Lower leg skin (tissue), 4 donors: Measurements from ENCODE around the gene POLR3K. TPM values are rescaled to one million over a fixed set of nuclear protein-coding genes. Genes with fewer than 3 reads are reported as not detected.

Experiments used
- DNase-seq, 2 donors: peaks; one replicate each; pipeline ENCODE4 v3.0.0-alpha.2; 2019; ENCODE audit warnings: low spot score in 2 of 2
- H3K4me3 ChIP-seq: fragments of 200-600 bp; sonication (generic); 2 replicates; pipeline ENCODE4 v1.5.1; 2017; ENCODE audit warnings: mild to moderate bottlenecking, low read depth; ENCODE audit not compliant: poor library complexity, severe bottlenecking
- CTCF ChIP-seq, 3 donors: fragments of 450-650 bp; IDR thresholded peaks; one replicate each; pipeline ENCODE4 v1.5.1; 2016; ENCODE audit warnings: antibody characterized with exemption in 3 of 3, mild to moderate bottlenecking in 3 of 3, moderate library complexity in 2 of 3
- POLR2A ChIP-seq, 2 donors: fragments of 450-650 bp; IDR thresholded peaks; one replicate each; pipeline ENCODE4 v1.6.1; 2016 to 2017; ENCODE audit warnings: antibody characterized with exemption in 2 of 2, mild to moderate bottlenecking in 1 of 2, moderate library complexity in 1 of 2
- WGBS, 2 donors: methylation state at CpG; one replicate each; pipeline ENCODE4 v1.1.5; 2018; 5-methylcytosine and 5-hydroxymethylcytosine counted together
- intact Hi-C: fragments of 100-400 bp; cut with DNase I; formaldehyde crosslinking; loops from one replicate; pipeline ENCODE4 v1.15.0; 2023; ENCODE audit warnings: low total_unique reads
- total RNA-seq, 4 donors: library from RNA; depleted of rRNA; stranded (reverse); fragments of >200 nt; gene quantifications; one replicate each; pipeline ENCODE4 v1.1.0, GENCODE V29; 2016

The POLR3K gene
- total RNA-seq, 4 donors from 2014 or later = 1.1 to 6.0 (median 3.0) TPM

DNA sequence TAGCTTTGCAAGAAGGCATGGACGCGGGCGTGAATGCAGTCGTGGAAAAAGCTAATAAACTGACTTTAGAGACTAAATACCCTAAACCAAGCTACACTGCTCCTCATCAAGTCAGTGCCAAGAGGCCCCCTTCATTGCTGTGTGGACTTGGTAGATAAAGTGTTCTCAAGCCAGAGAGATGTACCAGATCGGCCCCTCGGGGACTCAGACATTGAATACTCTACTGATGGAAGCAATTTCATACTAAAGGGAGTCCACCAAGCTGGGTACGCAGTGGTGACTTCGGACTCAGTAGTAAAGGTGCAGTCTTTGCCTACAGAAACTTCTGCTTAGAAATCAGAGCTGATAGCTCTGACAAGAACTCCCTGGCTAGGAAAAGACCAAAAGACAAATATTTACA, 8.8 kb downstream of the POLR3K start:
- WGBS, 2 donors = 95 to 96% methylated on average over 8 of the region's 8 CpGs
- TF ChIP-seq CTCF (IDR thresholded peaks at IDR 0.05) = no peak
- no peak for TF ChIP-seq POLR2A (IDR thresholded peaks at IDR 0.05)
- intact Hi-C loops = no loop called here
- no peak for DNase-seq
- no peak overlapping the region for H3K4me3 ChIP-seq

- intact Hi-C loops = no loop called here
- 73 to 78% methylated on average over 5 of the region's 5 CpGs for WGBS, 2 donors
- no peak for DNase-seq
- no peak for TF ChIP-seq POLR2A (IDR thresholded peaks at IDR 0.05)
- TF ChIP-seq CTCF (IDR thresholded peaks at IDR 0.05) = no peak
- no peak overlapping the region for H3K4me3 ChIP-seq
Observed at GRCh38 chr16:43294-43693, 10.1 kb downstream of the POLR3K start.

DNA sequence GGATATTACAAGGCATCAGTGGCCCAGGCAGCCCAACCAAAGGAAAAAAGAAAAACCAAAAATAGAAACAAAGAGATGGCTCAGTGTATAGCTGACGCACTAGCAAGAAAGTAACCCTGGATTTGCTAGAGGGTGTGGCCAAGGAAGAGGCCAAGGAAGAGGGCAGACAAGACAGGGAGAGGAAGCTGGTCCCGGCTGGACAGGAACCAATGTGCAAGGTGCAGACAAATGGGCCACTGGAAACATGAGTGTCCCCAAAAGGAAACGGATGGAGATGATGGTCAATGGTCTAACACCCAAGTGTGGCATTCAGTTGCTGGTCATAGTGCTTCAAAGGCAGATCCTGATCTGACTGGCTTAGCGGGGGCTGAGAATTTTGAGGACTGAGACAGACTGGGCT, 10.7 kb downstream of the POLR3K start:
- no peak overlapping the region for H3K4me3 ChIP-seq
- no peak for TF ChIP-seq POLR2A (IDR thresholded peaks at IDR 0.05)
- no peak for TF ChIP-seq CTCF (IDR thresholded peaks at IDR 0.05)
- WGBS, 2 donors = 88 to 89% methylated on average over 4 of the region's 4 CpGs
- intact Hi-C loops = no loop called here
- DNase-seq = no peak

DNA sequence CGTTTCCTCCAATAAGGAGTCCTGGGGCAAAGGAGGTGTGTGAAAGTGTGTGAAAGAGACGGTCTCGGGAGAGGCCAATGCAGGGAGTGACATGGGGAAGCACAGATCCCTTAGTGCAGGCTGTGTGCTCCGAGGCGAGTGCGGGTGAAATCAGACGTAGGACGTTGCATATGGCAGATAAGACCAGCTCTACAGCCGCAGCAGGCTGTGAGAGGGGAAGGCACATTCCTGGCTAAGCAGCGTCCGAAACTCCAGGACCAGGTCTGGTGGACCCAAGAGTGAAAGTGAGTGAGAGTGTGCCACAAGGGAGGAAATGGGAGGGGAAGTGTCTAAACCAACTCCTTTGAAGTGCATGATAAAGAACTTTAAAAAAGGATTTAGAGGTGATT, 11.3 kb downstream of the POLR3K start:
- intact Hi-C loops = no loop called here
- DNase-seq = no peak
- no peak for TF ChIP-seq POLR2A (IDR thresholded peaks at IDR 0.05)
- TF ChIP-seq CTCF (IDR thresholded peaks at IDR 0.05) = no peak
- no peak overlapping the region for H3K4me3 ChIP-seq
- WGBS, 2 donors = 84 to 92% methylated on average over 11 of the region's 11 CpGs

- no peak overlapping the region for H3K4me3 ChIP-seq
- DNase-seq = no peak
- intact Hi-C loops = no loop called here
- 84 to 85% methylated on average over 22 of the region's 22 CpGs for WGBS, 2 donors
- no peak for TF ChIP-seq CTCF (IDR thresholded peaks at IDR 0.05)
- no peak for TF ChIP-seq POLR2A (IDR thresholded peaks at IDR 0.05)
Observed at GRCh38 chr16:41439-42068, 11.9 kb downstream of the POLR3K start.
